ENCODE measurements around the gene SMIM7. TPM values are rescaled to one million over a fixed set of nuclear protein-coding genes. Genes with fewer than 3 reads are reported as not detected.

The SMIM7 gene
- total RNA-seq (2012; rRNA removed) = 62.6 and 70.8 TPM in 2 replicates

GRCh38 chr19:16659832-16660708, at the start of gene SMIM7:
SMIM7 (minus strand) TSS chr19:16660144; CDS start chr19:16660110, 34 bp downstream.
- H3K4me1 ChIP-seq (ENCODE audit: control insufficient read depth, insufficient read depth, low read length) = peaks cover 16% of the 10 kb centered on the region

DNA sequence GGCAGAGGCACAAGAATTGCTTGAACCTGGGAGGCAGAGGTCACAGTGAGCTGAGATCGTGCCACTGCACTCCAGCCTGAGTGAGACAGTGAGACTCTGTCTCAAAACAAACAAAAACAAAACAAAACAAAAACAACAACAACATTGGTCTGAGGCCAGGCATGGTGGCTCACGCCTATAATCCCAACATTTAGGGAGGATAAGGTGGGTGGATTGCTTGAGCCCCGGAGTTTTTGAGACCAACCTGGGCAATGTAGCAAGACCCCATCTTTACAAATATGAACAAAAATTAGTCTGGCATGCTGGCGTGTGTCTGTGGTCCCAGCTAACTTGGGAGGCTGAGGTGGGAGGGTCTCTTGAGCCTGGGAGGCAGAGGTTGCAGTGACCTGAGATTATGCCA, 43.7 kb upstream of the SMIM7 start:
- Histone ChIP-seq H3K4me3 (ENCODE audit: low read length) (no peak overlapping the region), H3K4me2 (ENCODE audit: low read length) (no peak overlapping the region)

More at GRCh38 chr19:16659832-16660708, at the start of gene SMIM7:
- Histone ChIP-seq H3K9ac (ENCODE audit: low read depth, low read length) (peak within 1 kb of the TSS; percentile 96), H3K9me3 (replicated peaks; ENCODE audit: low read length) (no peaks in the 10 kb centered on the region), H3K27me3 (ENCODE audit: control insufficient read depth, insufficient read depth, low read length) (no peaks in the 10 kb centered on the region), H3K4me2 (ENCODE audit: low read length) (peak within 1 kb of the TSS; percentile 99), H3K36me3 (ENCODE audit: insufficient read depth, low read length) (peaks cover 35% of the 10 kb centered on the region), H3K4me3 (ENCODE audit: low read length) (peak within 1 kb of the TSS; percentile 98)

GRCh38 chr19:16702123-16702522, 42.2 kb upstream of the SMIM7 start:
- Histone ChIP-seq H3K36me3 (ENCODE audit: insufficient read depth, low read length) (no peaks in the 10 kb centered on the region), H3K4me3 (ENCODE audit: low read length) (no peak overlapping the region), H3K4me1 (ENCODE audit: control insufficient read depth, insufficient read depth, low read length) (peaks cover 10% of the 10 kb centered on the region), H3K9me3 (replicated peaks; ENCODE audit: low read length) (no peaks in the 10 kb centered on the region), H3K4me2 (ENCODE audit: low read length) (no peak overlapping the region), H3K9ac (ENCODE audit: low read depth, low read length) (no peak overlapping the region), H3K27me3 (ENCODE audit: control insufficient read depth, insufficient read depth, low read length) (peaks cover 18% of the 10 kb centered on the region)

More for the DNA sequence above, 43.7 kb upstream of the SMIM7 start:
- no peaks in the 10 kb centered on the region for H3K36me3 ChIP-seq (ENCODE audit: insufficient read depth, low read length)
- peaks cover 13% of the 10 kb centered on the region for H3K27me3 ChIP-seq (ENCODE audit: control insufficient read depth, insufficient read depth, low read length)
- no peaks in the 10 kb centered on the region for H3K9me3 ChIP-seq (replicated peaks; ENCODE audit: low read length)
- peaks cover 10% of the 10 kb centered on the region for H3K4me1 ChIP-seq (ENCODE audit: control insufficient read depth, insufficient read depth, low read length)
- no peak overlapping the region for H3K9ac ChIP-seq (ENCODE audit: low read depth, low read length)

GRCh38 chr19:16698914-16699313, 39.0 kb upstream of the SMIM7 start:
- Histone ChIP-seq H3K4me1 (ENCODE audit: control insufficient read depth, insufficient read depth, low read length) (peaks cover 10% of the 10 kb centered on the region), H3K9ac (ENCODE audit: low read depth, low read length) (no peak overlapping the region), H3K4me2 (ENCODE audit: low read length) (no peak overlapping the region), H3K9me3 (replicated peaks; ENCODE audit: low read length) (no peaks in the 10 kb centered on the region), H3K4me3 (ENCODE audit: low read length) (no peak overlapping the region), H3K27me3 (ENCODE audit: control insufficient read depth, insufficient read depth, low read length) (peaks cover 10% of the 10 kb centered on the region), H3K36me3 (ENCODE audit: insufficient read depth, low read length) (no peaks in the 10 kb centered on the region)

DNA sequence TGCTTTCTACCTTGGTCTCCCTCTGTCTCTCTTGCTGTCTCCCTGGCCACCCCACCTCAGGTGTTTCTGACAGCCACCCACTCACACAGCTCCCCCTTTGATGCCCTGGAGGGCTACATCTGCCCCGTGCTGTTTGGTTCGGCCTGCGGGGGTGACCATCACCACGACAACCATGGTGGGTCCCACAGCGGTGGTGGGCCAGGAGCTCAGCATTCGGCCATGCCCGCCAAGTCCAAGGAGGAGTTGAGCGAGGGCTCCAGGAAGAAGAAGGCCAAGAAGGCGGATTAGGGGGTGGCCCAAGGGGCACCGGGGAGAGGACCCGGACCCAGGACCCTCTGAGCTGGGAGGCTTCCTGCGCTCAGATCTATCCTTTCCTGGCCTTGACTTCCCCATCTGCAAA, 28.1 kb upstream of the SMIM7 start:
- no peak overlapping the region for H3K4me3 ChIP-seq (ENCODE audit: low read length)
- peaks cover 3% of the 10 kb centered on the region for H3K4me1 ChIP-seq (ENCODE audit: control insufficient read depth, insufficient read depth, low read length)
- H3K9ac ChIP-seq (ENCODE audit: low read depth, low read length) = no peak overlapping the region
- no peaks in the 10 kb centered on the region for H3K27me3 ChIP-seq (ENCODE audit: control insufficient read depth, insufficient read depth, low read length)
- H3K9me3 ChIP-seq (replicated peaks; ENCODE audit: low read length) = no peaks in the 10 kb centered on the region
- no peaks in the 10 kb centered on the region for H3K36me3 ChIP-seq (ENCODE audit: insufficient read depth, low read length)
- no peak overlapping the region for H3K4me2 ChIP-seq (ENCODE audit: low read length)

GRCh38 chr19:16684216-16684615, 24.3 kb upstream of the SMIM7 start:
- Histone ChIP-seq H3K4me2 (ENCODE audit: low read length) (no peak overlapping the region), H3K27me3 (ENCODE audit: control insufficient read depth, insufficient read depth, low read length) (no peaks in the 10 kb centered on the region), H3K9ac (ENCODE audit: low read depth, low read length) (no peak overlapping the region), H3K4me3 (ENCODE audit: low read length) (no peak overlapping the region), H3K4me1 (ENCODE audit: control insufficient read depth, insufficient read depth, low read length) (peaks cover 3% of the 10 kb centered on the region), H3K36me3 (ENCODE audit: insufficient read depth, low read length) (no peaks in the 10 kb centered on the region), H3K9me3 (replicated peaks; ENCODE audit: low read length) (no peaks in the 10 kb centered on the region)

DNA sequence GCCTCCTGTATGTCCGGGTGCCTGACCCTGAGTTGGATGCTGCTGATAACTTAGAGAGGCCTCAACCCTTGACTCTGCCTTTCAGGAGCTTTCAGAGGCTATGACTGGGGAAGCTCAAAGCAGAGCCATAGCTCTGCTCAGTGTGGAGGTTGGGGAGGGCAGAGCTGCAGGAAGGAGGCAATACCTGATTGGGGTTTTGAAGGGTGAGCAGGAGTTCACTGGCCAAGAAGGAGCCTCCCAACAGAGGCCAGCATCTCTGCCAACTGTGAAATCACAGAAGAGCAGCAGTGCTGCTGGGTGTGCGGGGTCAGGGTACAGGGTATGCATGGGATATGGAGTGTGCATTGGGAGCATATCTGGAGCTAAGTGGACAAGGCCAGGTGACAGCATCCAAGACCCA, 22.6 kb upstream of the SMIM7 start:
- Histone ChIP-seq H3K27me3 (ENCODE audit: control insufficient read depth, insufficient read depth, low read length) (no peaks in the 10 kb centered on the region), H3K4me3 (ENCODE audit: low read length) (no peak overlapping the region), H3K36me3 (ENCODE audit: insufficient read depth, low read length) (no peaks in the 10 kb centered on the region), H3K4me1 (ENCODE audit: control insufficient read depth, insufficient read depth, low read length) (peaks cover 3% of the 10 kb centered on the region), H3K4me2 (ENCODE audit: low read length) (no peak overlapping the region), H3K9me3 (replicated peaks; ENCODE audit: low read length) (no peaks in the 10 kb centered on the region), H3K9ac (ENCODE audit: low read depth, low read length) (no peak overlapping the region)

DNA sequence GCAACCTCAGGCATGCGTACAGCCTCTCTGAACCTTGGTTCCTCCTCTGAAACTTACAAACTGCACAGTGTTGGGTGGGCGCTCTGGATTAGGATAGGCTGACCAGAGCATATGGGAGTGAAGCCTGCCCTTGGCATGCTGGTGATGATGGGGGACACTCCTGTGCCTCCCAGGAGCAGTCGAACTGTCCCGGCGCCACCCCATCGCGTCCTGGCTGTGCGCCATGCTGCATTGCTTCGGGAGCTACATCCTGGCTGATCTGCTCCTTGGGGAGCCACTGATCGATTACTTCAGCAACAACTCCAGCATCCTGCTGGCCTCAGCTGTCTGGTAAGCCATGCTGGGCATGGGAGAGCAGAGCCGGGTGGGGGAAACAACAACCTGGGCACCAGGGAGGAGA, 19.9 kb upstream of the SMIM7 start:
- Histone ChIP-seq H3K4me1 (ENCODE audit: control insufficient read depth, insufficient read depth, low read length) (no peaks in the 10 kb centered on the region), H3K9me3 (replicated peaks; ENCODE audit: low read length) (no peaks in the 10 kb centered on the region), H3K4me2 (ENCODE audit: low read length) (no peak overlapping the region), H3K36me3 (ENCODE audit: insufficient read depth, low read length) (no peaks in the 10 kb centered on the region), H3K4me3 (ENCODE audit: low read length) (no peak overlapping the region), H3K27me3 (ENCODE audit: control insufficient read depth, insufficient read depth, low read length) (no peaks in the 10 kb centered on the region), H3K9ac (ENCODE audit: low read depth, low read length) (no peak overlapping the region)

GRCh38 chr19:16678498-16678897, 18.6 kb upstream of the SMIM7 start:
- Histone ChIP-seq H3K9me3 (replicated peaks; ENCODE audit: low read length) (no peaks in the 10 kb centered on the region), H3K4me1 (ENCODE audit: control insufficient read depth, insufficient read depth, low read length) (no peaks in the 10 kb centered on the region), H3K4me3 (ENCODE audit: low read length) (no peak overlapping the region), H3K27me3 (ENCODE audit: control insufficient read depth, insufficient read depth, low read length) (no peaks in the 10 kb centered on the region), H3K9ac (ENCODE audit: low read depth, low read length) (no peak overlapping the region), H3K36me3 (ENCODE audit: insufficient read depth, low read length) (no peaks in the 10 kb centered on the region), H3K4me2 (ENCODE audit: low read length) (no peak overlapping the region)

DNA sequence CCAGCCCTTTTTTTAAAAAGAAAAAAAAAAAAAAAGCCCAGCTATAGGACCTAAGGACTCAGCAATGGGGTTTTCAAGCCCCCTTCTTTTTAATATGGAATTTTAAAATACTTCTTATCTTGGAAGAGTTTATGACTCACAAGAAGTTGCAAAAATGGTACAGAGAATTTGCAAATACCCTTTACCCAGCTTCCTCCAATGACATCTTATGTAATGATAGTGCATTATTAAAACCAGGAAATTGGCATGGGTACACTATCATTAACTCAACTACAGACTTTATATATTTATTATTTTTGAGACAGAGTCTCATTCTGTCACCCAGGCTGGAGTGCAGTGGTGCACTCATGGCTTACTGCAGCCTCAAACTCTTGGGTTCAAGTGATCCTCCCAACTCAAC, 17.1 kb upstream of the SMIM7 start:
- Histone ChIP-seq H3K4me2 (ENCODE audit: low read length) (no peak overlapping the region), H3K9ac (ENCODE audit: low read depth, low read length) (no peak overlapping the region), H3K4me3 (ENCODE audit: low read length) (no peak overlapping the region), H3K4me1 (ENCODE audit: control insufficient read depth, insufficient read depth, low read length) (no peaks in the 10 kb centered on the region), H3K36me3 (ENCODE audit: insufficient read depth, low read length) (no peaks in the 10 kb centered on the region), H3K27me3 (ENCODE audit: control insufficient read depth, insufficient read depth, low read length) (no peaks in the 10 kb centered on the region), H3K9me3 (replicated peaks; ENCODE audit: low read length) (no peaks in the 10 kb centered on the region)

DNA sequence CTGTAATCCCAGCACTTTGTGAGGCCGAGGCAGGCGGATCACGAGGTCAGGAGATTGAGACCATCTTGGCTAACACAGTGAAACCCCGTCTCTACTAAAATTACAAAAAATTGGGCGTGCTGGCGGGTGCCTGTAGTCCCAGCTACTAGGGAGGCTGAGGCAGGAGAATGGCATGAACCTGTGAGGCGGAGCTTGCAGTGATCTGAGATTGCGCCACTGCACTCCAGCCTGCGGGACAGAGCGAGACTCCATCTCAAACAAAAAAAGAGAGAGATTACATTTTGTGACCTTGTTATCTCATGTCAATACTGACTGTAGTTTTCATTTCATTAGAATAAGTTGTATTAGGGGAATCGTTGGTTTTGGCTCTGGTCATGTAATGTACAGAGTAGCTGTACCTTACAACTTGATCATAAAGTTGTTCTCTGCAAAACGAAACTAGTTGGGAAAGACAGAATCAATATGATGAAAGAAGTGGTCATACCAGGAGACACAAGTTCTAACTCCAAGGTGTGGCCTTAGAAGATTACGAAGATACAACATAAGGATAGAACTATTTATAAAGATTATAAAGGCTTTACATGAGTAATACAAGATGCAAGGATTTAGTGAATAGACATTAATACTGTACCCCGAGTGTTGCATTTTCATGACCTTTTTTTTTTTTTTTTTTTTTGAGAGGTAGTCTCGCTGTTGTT, 16.3 kb upstream of the SMIM7 start:
- Histone ChIP-seq H3K4me1 (ENCODE audit: control insufficient read depth, insufficient read depth, low read length) (no peaks in the 10 kb centered on the region), H3K9ac (ENCODE audit: low read depth, low read length) (no peak overlapping the region)

More for the DNA sequence above, 16.3 kb upstream of the SMIM7 start:
- H3K9me3 ChIP-seq (replicated peaks; ENCODE audit: low read length) = no peaks in the 10 kb centered on the region
- H3K27me3 ChIP-seq (ENCODE audit: control insufficient read depth, insufficient read depth, low read length) = no peaks in the 10 kb centered on the region
- H3K4me2 ChIP-seq (ENCODE audit: low read length) = no peak overlapping the region
- H3K36me3 ChIP-seq (ENCODE audit: insufficient read depth, low read length) = no peaks in the 10 kb centered on the region
- H3K4me3 ChIP-seq (ENCODE audit: low read length) = no peak overlapping the region
